ENCODE data around the gene MFSD8.

GRCh38 chr4:127880763-127881562 is 84.0 kb downstream of the MFSD8 start, which contains the start of gene PLK4:
- TF ChIP-seq CTCF (IDR thresholded peaks at IDR 0.05; ENCODE audit: control extremely low read depth in 1 of 3, insufficient read depth in 1 of 3, low read depth in 1 of 3, low read length in 3 of 3) = no peak
- TF ChIP-seq POLR2A (IDR thresholded peaks at IDR 0.05; ENCODE audit: control extremely low read depth in 1 of 2, low read depth in 2 of 2, low read length in 2 of 2) = peak; percentile 92 to 95
- TF ChIP-seq CREB1 (IDR thresholded peaks at IDR 0.05) = peak; percentile 82
- TF ChIP-seq HDAC6 (IDR thresholded peaks at IDR 0.05; ENCODE audit: low read depth, low read length) = no peak
- peak; percentile 94 for TF ChIP-seq YY1 (IDR thresholded peaks at IDR 0.05; ENCODE audit: low read depth, low read length)
- peak; percentile 100 for TF ChIP-seq PHF8 (conservative IDR thresholded peaks at IDR 0.05; ENCODE audit: low read depth, low read length)

All from H1 (cell line).